CD8-positive, alpha-beta memory T cell (primary cell): ENCODE data around the gene TTLL12. TPM values are rescaled to one million over a fixed set of nuclear protein-coding genes. Genes with fewer than 3 reads are reported as not detected.

Experiments
- CTCF ChIA-PET: fragments of 350-600 bp; sonication (Branson Sonifier 250); formaldehyde crosslinking; loops from one replicate; lab custom pipeline; 2021; ENCODE audit warnings: antibody characterized with exemption; lab: Charles Lee
- POLR2A ChIA-PET: fragments of 350-600 bp; sonication (Branson Sonifier 250); formaldehyde crosslinking; loops from one replicate; lab custom pipeline; 2021; ENCODE audit warnings: antibody characterized with exemption; lab: Charles Lee
- DNase-seq, 5 donors: peaks; one replicate each; pipeline versions ENCODE4 v3.0.0 to v3.0.0-alpha.2; 2020 to 2022; ENCODE audit warnings: mixed read lengths in 1 of 5
- H3K27ac ChIP-seq: one replicate; pipeline ENCODE4 v1.7.0; 2013; ENCODE audit warnings: low read depth, mild to moderate bottlenecking, low read length, moderate library complexity
- H3K27me3 ChIP-seq: 2 replicates; pipeline ENCODE4 v1.7.0; 2013; ENCODE audit warnings: low read length, mild to moderate bottlenecking; ENCODE audit not compliant: insufficient read depth, poor library complexity, severe bottlenecking
- H3K36me3 ChIP-seq: 2 replicates; pipeline ENCODE4 v1.7.0; 2013; ENCODE audit warnings: mild to moderate bottlenecking, low read length, moderate library complexity; ENCODE audit not compliant: insufficient read depth
- H3K4me1 ChIP-seq: 2 replicates; pipeline ENCODE4 v1.7.0; 2013; ENCODE audit warnings: mild to moderate bottlenecking, low read length, moderate library complexity; ENCODE audit not compliant: insufficient read depth
- H3K4me3 ChIP-seq: 2 replicates; pipeline ENCODE4 v1.7.0; 2013; ENCODE audit warnings: mild to moderate bottlenecking, low read length
- H3K9me3 ChIP-seq: 2 replicates; pipeline ENCODE4 v1.7.0; 2013; ENCODE audit warnings: mild to moderate bottlenecking, low read length
- H3K27ac Mint-ChIP-seq, 8 donors: one replicate each; pipeline ENCODE4 v1.8.0; 2020 to 2021; ENCODE audit warnings: mixed read lengths in 8 of 8, mild to moderate bottlenecking in 6 of 8, inconsistent platforms in 3 of 8, moderate library complexity in 3 of 8
- H3K27me3 Mint-ChIP-seq, 2 donors: one replicate each; pipeline ENCODE4 v1.8.0; 2020 to 2021; ENCODE audit warnings: mixed read lengths in 2 of 2, mild to moderate bottlenecking in 1 of 2, moderate library complexity in 1 of 2
- H3K36me3 Mint-ChIP-seq, 3 donors: one replicate each; pipeline ENCODE4 v1.8.0; 2020 to 2021; ENCODE audit warnings: mixed read lengths in 3 of 3, inconsistent platforms in 1 of 3, mild to moderate bottlenecking in 1 of 3
- H3K4me1 Mint-ChIP-seq, 3 donors: one replicate each; pipeline ENCODE4 v1.8.0; 2020 to 2021; ENCODE audit warnings: mixed read lengths in 3 of 3, inconsistent platforms in 1 of 3, mild to moderate bottlenecking in 1 of 3
- H3K4me3 Mint-ChIP-seq, 7 donors: one replicate each; pipeline ENCODE4 v1.8.0; 2020 to 2021; ENCODE audit warnings: mixed read lengths in 7 of 7, mild to moderate bottlenecking in 6 of 7, moderate library complexity in 4 of 7, inconsistent platforms in 2 of 7
- H3K9me3 Mint-ChIP-seq, 5 donors: one replicate each; pipeline ENCODE4 v1.8.0; 2020 to 2022; ENCODE audit warnings: mixed read lengths in 5 of 5, mild to moderate bottlenecking in 3 of 5, moderate library complexity in 2 of 5, inconsistent platforms in 1 of 5
- polyA plus RNA-seq: library from polyadenylated mRNA; unstranded; fragments of 300-500 nt; fragmentation: Illumina TruSeq; gene quantifications from one replicate; pipeline ENCODE4 v1.2.3, GENCODE V29; 2021
- total RNA-seq, 2 experiments: library from RNA; stranded (reverse); gene quantifications; one replicate each; pipeline ENCODE4 v1.2.3, GENCODE V29; 2021

TTLL12 gene
- total and polyA plus RNA-seq, 3 experiments from 2014 or later: 30.1 to 112 (median 104) TPM

- H3K4me3 Mint-ChIP-seq: no peak overlapping the region
- ChIA-PET CTCF (no interaction called here), POLR2A (no interaction called here)
- H3K27ac ChIP-seq: no peak overlapping the region
- H3K36me3 ChIP-seq: no peaks in the 10 kb centered on the region
- H3K4me1 Mint-ChIP-seq: peaks cover 0 to 2% (median 0%) of the 10 kb centered on the region in 3 donors
- peaks cover 2 to 4% of the 10 kb centered on the region in 2 donors for H3K27me3 Mint-ChIP-seq
- H3K27ac Mint-ChIP-seq: no peak overlapping the region
- no peaks in the 10 kb centered on the region for H3K36me3 Mint-ChIP-seq
- no peak overlapping the region for H3K4me3 ChIP-seq
- H3K9me3 ChIP-seq: no peaks in the 10 kb centered on the region
- H3K9me3 Mint-ChIP-seq: no peaks in the 10 kb centered on the region
- no peaks in the 10 kb centered on the region for H3K27me3 ChIP-seq
- H3K4me1 ChIP-seq: no peaks in the 10 kb centered on the region
- DNase-seq: no peak
Observed at GRCh38 chr22:43222987-43223386, 36.1 kb upstream of the TTLL12 start.

DNA sequence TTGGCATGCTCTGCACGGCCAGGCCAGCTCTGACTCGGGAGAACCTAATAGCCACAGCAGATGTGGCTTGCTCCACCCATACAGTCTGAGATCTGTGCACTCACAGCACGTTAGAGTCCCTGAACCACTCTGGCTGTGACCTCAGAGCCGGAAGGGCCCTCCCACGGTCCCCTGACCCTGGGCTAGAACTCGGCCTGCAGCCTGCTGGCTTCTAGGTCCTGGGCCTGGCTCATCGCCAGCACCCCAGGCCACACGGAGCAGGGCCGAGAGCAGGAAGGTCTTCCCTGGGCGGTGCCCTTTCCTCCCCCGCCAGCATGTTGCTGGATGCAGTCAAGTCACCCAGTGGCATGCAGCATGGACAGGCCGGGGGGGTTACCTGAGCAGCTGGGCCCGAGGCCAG lies 35.3 kb upstream of the TTLL12 start:
- H3K36me3 ChIP-seq: no peaks in the 10 kb centered on the region
- H3K4me1 ChIP-seq: no peaks in the 10 kb centered on the region
- POLR2A ChIA-PET: no interaction called here
- peaks cover 6% of the 10 kb centered on the region in 2 donors for H3K27me3 Mint-ChIP-seq
- DNase-seq: no peak
- no peaks in the 10 kb centered on the region for H3K27me3 ChIP-seq
- no peaks in the 10 kb centered on the region for H3K9me3 ChIP-seq
- no peaks in the 10 kb centered on the region for H3K9me3 Mint-ChIP-seq
- no peak overlapping the region for H3K4me3 ChIP-seq
- no peak overlapping the region for H3K27ac Mint-ChIP-seq
- no peak overlapping the region for H3K4me3 Mint-ChIP-seq
- H3K4me1 Mint-ChIP-seq: peaks cover 0 to 2% (median 0%) of the 10 kb centered on the region in 3 donors
- CTCF ChIA-PET: no interaction called here
- H3K27ac ChIP-seq: no peak overlapping the region
- H3K36me3 Mint-ChIP-seq: no peaks in the 10 kb centered on the region

GRCh38 chr22:43220625-43221380 lies 33.9 kb upstream of the TTLL12 start:
- Mint-ChIP-seq H3K36me3 (no peaks in the 10 kb centered on the region), H3K27me3 (peaks cover 3 to 6% of the 10 kb centered on the region in 2 donors), H3K27ac (no peak overlapping the region), H3K4me1 (no peaks in the 10 kb centered on the region), H3K4me3 (no peak overlapping the region), H3K9me3 (no peaks in the 10 kb centered on the region)
- no peaks in the 10 kb centered on the region for H3K36me3 ChIP-seq
- DNase-seq: no peak
- ChIA-PET CTCF (no interaction called here), POLR2A (no interaction called here)
- no peaks in the 10 kb centered on the region for H3K27me3 ChIP-seq
- no peak overlapping the region for H3K4me3 ChIP-seq
- no peaks in the 10 kb centered on the region for H3K4me1 ChIP-seq
- no peaks in the 10 kb centered on the region for H3K9me3 ChIP-seq
- no peak overlapping the region for H3K27ac ChIP-seq

DNA sequence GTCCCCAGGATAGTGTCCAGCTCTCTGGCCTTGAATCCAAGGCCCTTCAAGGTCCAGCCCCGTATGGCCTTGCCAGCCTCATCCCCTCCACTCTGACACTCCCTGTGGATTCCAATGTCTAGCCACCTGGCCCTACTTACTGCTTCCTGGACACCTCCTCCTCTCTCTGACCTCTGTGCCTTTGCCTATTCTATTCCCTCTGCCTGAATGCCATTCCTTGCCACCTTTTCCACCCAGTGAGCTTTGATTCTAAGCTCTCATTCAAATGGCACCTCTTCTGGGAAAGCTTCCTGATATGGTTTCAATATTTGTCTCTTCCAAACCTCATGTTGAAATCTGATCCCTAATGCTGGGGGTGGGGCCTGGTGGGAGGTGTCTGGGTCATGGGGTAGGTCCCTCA lies 31.9 kb upstream of the TTLL12 start:
- POLR2A ChIA-PET: no interaction called here
- Mint-ChIP-seq H3K4me1 (no peaks in the 10 kb centered on the region), H3K4me3 (no peak overlapping the region), H3K9me3 (no peaks in the 10 kb centered on the region), H3K27me3 (peaks cover 6 to 9% of the 10 kb centered on the region in 2 donors), H3K27ac (peak overlapping the region in 1 of 8 donors; percentile 33), H3K36me3 (no peaks in the 10 kb centered on the region)
- CTCF ChIA-PET: no interaction called here
- Histone ChIP-seq H3K27ac (no peak overlapping the region), H3K36me3 (no peaks in the 10 kb centered on the region), H3K9me3 (no peaks in the 10 kb centered on the region), H3K4me3 (no peak overlapping the region), H3K27me3 (no peaks in the 10 kb centered on the region), H3K4me1 (no peaks in the 10 kb centered on the region)
- DNase-seq: no peak

GRCh38 chr22:43217285-43218030 lies 30.5 kb upstream of the TTLL12 start:
- Mint-ChIP-seq H3K36me3 (no peaks in the 10 kb centered on the region), H3K4me3 (no peak overlapping the region), H3K4me1 (no peaks in the 10 kb centered on the region), H3K27me3 (peaks cover 6 to 9% of the 10 kb centered on the region in 2 donors), H3K27ac (peak overlapping the region in 1 of 8 donors; percentile 47), H3K9me3 (no peaks in the 10 kb centered on the region)
- no peak overlapping the region for H3K27ac ChIP-seq
- no peaks in the 10 kb centered on the region for H3K27me3 ChIP-seq
- H3K4me1 ChIP-seq: no peaks in the 10 kb centered on the region
- H3K9me3 ChIP-seq: no peaks in the 10 kb centered on the region
- H3K36me3 ChIP-seq: no peaks in the 10 kb centered on the region
- no peak overlapping the region for H3K4me3 ChIP-seq
- POLR2A ChIA-PET: no interaction called here
- no peak for DNase-seq
- CTCF ChIA-PET: no interaction called here

DNA sequence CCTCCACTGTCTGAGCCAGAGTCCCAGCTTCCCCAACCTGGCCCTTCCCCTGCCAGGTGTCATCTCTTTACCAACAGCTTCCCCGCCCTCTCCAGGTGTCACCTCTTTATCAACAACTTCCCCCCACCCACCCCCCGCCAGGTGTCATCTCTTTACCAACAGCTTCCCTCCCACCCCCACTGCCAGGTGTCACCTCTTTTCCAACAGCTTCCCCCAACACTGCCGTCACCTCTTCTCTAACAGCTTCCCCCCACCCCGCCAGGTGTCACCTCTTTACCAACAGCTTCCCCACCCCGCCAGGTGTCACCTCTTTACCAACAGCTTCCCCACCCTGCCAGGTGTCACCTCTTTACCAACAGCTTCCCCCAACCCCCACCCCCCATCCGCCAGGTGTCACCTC lies 29.8 kb upstream of the TTLL12 start:
- Histone ChIP-seq H3K36me3 (no peaks in the 10 kb centered on the region), H3K27ac (no peak overlapping the region), H3K4me3 (no peak overlapping the region), H3K9me3 (no peaks in the 10 kb centered on the region), H3K4me1 (no peaks in the 10 kb centered on the region), H3K27me3 (no peaks in the 10 kb centered on the region)
- POLR2A ChIA-PET: no interaction called here
- Mint-ChIP-seq H3K27ac (no peak overlapping the region), H3K9me3 (no peaks in the 10 kb centered on the region), H3K4me1 (no peaks in the 10 kb centered on the region), H3K4me3 (no peak overlapping the region), H3K36me3 (no peaks in the 10 kb centered on the region), H3K27me3 (peaks cover 6 to 9% of the 10 kb centered on the region in 2 donors)
- no peak for DNase-seq
- CTCF ChIA-PET: interaction anchor here (0.6 kb wide), 1 partner anchor 147 kb away, joined by 3 read pairs; no protein-coding TSS in a partner anchor

DNA sequence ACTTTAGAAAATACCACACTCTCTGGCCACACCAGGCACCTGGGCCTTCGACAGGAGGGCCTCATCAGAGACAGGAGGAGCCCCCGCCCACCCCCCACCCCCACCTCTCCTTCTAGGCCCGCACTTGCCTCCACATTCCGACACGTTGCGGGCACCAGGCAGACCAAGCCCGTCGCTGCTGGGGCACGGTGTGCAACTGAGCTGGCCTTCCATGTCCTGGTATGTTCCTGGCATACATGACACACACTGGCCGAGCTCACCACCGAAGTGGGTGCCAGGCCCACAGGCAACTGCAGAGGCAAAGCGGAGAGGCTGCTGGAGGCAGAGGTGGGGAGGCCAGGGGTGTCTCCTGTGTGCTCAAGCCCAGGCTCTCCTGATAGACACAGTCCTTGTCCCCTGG lies 27.0 kb upstream of the TTLL12 start:
- Histone ChIP-seq H3K27ac (no peak overlapping the region), H3K9me3 (no peaks in the 10 kb centered on the region), H3K36me3 (no peaks in the 10 kb centered on the region), H3K4me3 (no peak overlapping the region), H3K4me1 (no peaks in the 10 kb centered on the region), H3K27me3 (no peaks in the 10 kb centered on the region)
- ChIA-PET CTCF (no interaction called here), POLR2A (no interaction called here)
- Mint-ChIP-seq H3K4me3 (no peak overlapping the region), H3K27me3 (peaks cover 6 to 9% of the 10 kb centered on the region in 2 donors), H3K36me3 (no peaks in the 10 kb centered on the region), H3K4me1 (no peaks in the 10 kb centered on the region), H3K27ac (no peak overlapping the region), H3K9me3 (no peaks in the 10 kb centered on the region)
- DNase-seq: no peak

- Mint-ChIP-seq H3K27me3 (peaks cover 4 to 9% of the 10 kb centered on the region in 2 donors), H3K4me3 (no peak overlapping the region), H3K36me3 (no peaks in the 10 kb centered on the region), H3K4me1 (no peaks in the 10 kb centered on the region), H3K9me3 (no peaks in the 10 kb centered on the region), H3K27ac (no peak overlapping the region)
- Histone ChIP-seq H3K4me1 (no peaks in the 10 kb centered on the region), H3K27ac (no peak overlapping the region), H3K4me3 (no peak overlapping the region), H3K27me3 (no peaks in the 10 kb centered on the region), H3K9me3 (no peaks in the 10 kb centered on the region), H3K36me3 (no peaks in the 10 kb centered on the region)
- DNase-seq: no peak
- CTCF ChIA-PET: no interaction called here
- POLR2A ChIA-PET: no interaction called here
Observed at GRCh38 chr22:43213051-43213450, 26.1 kb upstream of the TTLL12 start.
